ENCODE results near the gene SNHG17. TPM values are rescaled to one million over a fixed set of nuclear protein-coding genes. Genes with fewer than 3 reads are reported as not detected.

SNHG17 gene
- total RNA-seq, 1 donor from 2014 or later, result 39.3 TPM

DNA sequence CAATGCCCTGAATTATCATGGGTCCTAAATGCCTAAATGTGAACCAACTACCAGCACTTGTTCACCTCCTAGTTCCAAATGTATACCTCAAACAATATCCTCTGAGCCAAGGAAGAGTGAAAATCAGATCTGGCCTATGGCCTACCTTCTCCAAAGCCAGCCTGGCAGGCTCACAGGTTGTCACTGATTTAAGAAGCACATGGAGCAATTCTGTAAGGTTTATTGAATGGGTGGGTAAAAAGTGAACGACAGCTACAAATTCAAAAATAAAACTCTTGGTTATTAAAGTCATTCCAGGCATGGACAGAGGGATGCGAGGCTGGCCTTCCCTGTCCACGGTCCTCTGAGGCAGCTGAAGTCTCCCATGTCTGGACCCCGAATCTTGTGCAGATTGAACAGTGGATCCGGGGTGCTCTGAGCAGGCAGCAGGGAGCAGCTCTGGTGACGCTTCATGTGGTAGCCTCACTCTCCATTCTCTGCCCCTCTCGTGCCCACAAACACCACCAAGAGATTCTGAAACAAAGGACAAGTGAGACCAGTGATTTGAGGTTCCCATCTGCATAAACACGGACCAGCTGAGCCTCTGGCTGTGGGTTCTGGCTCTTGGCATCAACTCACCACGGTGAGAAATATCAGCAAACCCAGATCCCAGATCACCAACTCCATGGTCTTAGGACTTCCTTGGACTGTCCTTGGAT, 14.6 kb downstream of the SNHG17 start:
- Mint-ChIP-seq H3K4me1 (ENCODE audit: low read depth, unreplicated experiment) (peaks cover 6% of the 10 kb centered on the region), H3K9me3 (ENCODE audit: unreplicated experiment) (no peaks in the 10 kb centered on the region), H3K4me3 (ENCODE audit: unreplicated experiment) (no peak overlapping the region), H3K27me3 (ENCODE audit: low read depth, unreplicated experiment) (no peaks in the 10 kb centered on the region), H3K27ac (ENCODE audit: unreplicated experiment) (no peak overlapping the region), H3K36me3 (ENCODE audit: low read depth, unreplicated experiment) (peaks cover 45% of the 10 kb centered on the region)
- TF ChIP-seq EZH2 (IDR thresholded peaks at IDR 0.05; ENCODE audit: insufficient read depth, low read length), result no peak
- TF ChIP-seq CTCF (IDR thresholded peaks at IDR 0.05; ENCODE audit: insufficient read depth, low read depth, low read length), result no peak
- no peaks in the 10 kb centered on the region for H3K27me3 ChIP-seq (ENCODE audit: insufficient read depth, low read length)
- H3K4me3 ChIP-seq (ENCODE audit: insufficient read depth, low read depth, low read length), result no peak overlapping the region
- FAIRE-seq, result no peak
- H2AFZ ChIP-seq (ENCODE audit: low read depth, low read length), result no peak overlapping the region
- peaks cover 74% of the 10 kb centered on the region for H4K20me1 ChIP-seq (ENCODE audit: insufficient read depth, low read length)
- H3K4me1 ChIP-seq (ENCODE audit: insufficient read depth, low read length), result peaks cover 2% of the 10 kb centered on the region
- H3K27ac ChIP-seq (ENCODE audit: low read depth, low read length), result no peak overlapping the region
- no peak for DNase-seq (ENCODE audit: low read depth)
- no peaks in the 10 kb centered on the region for H3K9me3 ChIP-seq (ENCODE audit: insufficient read depth, low read depth, low read length)
- peaks cover 41% of the 10 kb centered on the region for H3K79me2 ChIP-seq (ENCODE audit: insufficient read depth, low read length)
- no peak overlapping the region for H3K9ac ChIP-seq (ENCODE audit: low read length)
- H3K4me2 ChIP-seq (ENCODE audit: low read length), result no peak overlapping the region
- H3K36me3 ChIP-seq (ENCODE audit: insufficient read depth, low read length), result peaks cover 69% of the 10 kb centered on the region

GRCh38 chr20:38418509-38419204, 16.5 kb downstream of the SNHG17 start:
- Histone ChIP-seq H2AFZ (ENCODE audit: low read depth, low read length) (no peak overlapping the region), H4K20me1 (ENCODE audit: insufficient read depth, low read length) (peaks cover 55% of the 10 kb centered on the region), H3K4me2 (ENCODE audit: low read length) (no peak overlapping the region), H3K9me3 (ENCODE audit: insufficient read depth, low read depth, low read length) (no peaks in the 10 kb centered on the region), H3K27me3 (ENCODE audit: insufficient read depth, low read length) (no peaks in the 10 kb centered on the region), H3K79me2 (ENCODE audit: insufficient read depth, low read length) (peaks cover 22% of the 10 kb centered on the region), H3K9ac (ENCODE audit: low read length) (no peak overlapping the region), H3K36me3 (ENCODE audit: insufficient read depth, low read length) (peaks cover 55% of the 10 kb centered on the region), H3K27ac (ENCODE audit: low read depth, low read length) (no peak overlapping the region), H3K4me3 (ENCODE audit: insufficient read depth, low read depth, low read length) (no peak overlapping the region), H3K4me1 (ENCODE audit: insufficient read depth, low read length) (no peaks in the 10 kb centered on the region)
- FAIRE-seq, result no peak
- Mint-ChIP-seq H3K27ac (ENCODE audit: unreplicated experiment) (no peak overlapping the region), H3K9me3 (ENCODE audit: unreplicated experiment) (no peaks in the 10 kb centered on the region), H3K27me3 (ENCODE audit: low read depth, unreplicated experiment) (no peaks in the 10 kb centered on the region), H3K4me3 (ENCODE audit: unreplicated experiment) (no peak overlapping the region), H3K4me1 (ENCODE audit: low read depth, unreplicated experiment) (peaks cover 4% of the 10 kb centered on the region), H3K36me3 (ENCODE audit: low read depth, unreplicated experiment) (peaks cover 46% of the 10 kb centered on the region)
- no peak for TF ChIP-seq CTCF (IDR thresholded peaks at IDR 0.05; ENCODE audit: insufficient read depth, low read depth, low read length)
- no peak for TF ChIP-seq EZH2 (IDR thresholded peaks at IDR 0.05; ENCODE audit: insufficient read depth, low read length)
- peak; percentile 22 for DNase-seq (ENCODE audit: low read depth)

Measured in astrocyte (in vitro differentiated cells and primary cell).